GM18502 (cell line): ENCODE results near the gene JUND.

Source experiments
- ATAC-seq: cut with Tn5 transposase; IDR thresholded peaks from one replicate; pipeline ENCODE4 v1.9.1; 2021; ENCODE audit warnings: mild to moderate bottlenecking; ENCODE audit not compliant: unreplicated experiment, poor library complexity

Gene JUND

DNA sequence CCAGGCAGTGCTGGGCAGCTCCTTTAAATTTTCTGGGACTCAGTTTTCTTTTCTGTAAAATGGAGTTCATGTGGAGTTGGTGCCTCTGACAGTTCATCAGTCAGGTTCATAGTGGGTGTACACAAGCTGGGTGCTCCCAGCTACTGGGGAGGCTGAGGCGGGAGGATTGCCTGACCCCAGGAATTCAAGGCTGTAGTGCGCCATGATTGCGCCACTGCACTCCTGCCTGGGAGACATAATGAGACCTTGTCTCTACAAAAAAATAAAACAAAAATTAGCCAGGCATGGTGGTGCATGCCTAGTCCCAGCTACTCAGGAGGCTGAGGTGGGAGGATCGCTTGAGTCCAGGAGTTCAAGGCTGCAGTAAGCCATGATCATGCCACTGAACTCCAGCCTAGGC lies 28.3 kb downstream of the JUND start:
- ATAC-seq: no peak

DNA sequence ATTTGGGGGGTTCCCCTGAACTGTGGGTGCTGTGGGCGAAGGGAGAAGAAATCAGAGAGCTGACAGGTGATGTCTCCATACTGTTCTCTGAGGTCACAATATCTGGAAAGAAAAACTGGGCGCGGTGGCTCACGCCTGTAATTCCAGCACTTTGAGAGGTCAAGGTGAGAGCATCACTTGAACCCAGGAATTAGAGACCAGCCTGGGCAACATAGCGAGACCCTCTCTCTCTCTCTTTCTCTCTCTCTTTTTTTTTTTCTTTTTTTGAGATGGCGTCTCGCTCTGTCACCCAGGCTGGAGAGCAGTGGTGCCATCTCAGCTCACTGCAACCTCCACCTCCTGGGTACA lies 29.1 kb downstream of the JUND start:
- ATAC-seq: no peak

GRCh38 chr19:18251587-18252369 lies 29.6 kb downstream of the JUND start:
- no peak for ATAC-seq

GRCh38 chr19:18249834-18250233 lies 31.6 kb downstream of the JUND start:
- no peak for ATAC-seq

DNA sequence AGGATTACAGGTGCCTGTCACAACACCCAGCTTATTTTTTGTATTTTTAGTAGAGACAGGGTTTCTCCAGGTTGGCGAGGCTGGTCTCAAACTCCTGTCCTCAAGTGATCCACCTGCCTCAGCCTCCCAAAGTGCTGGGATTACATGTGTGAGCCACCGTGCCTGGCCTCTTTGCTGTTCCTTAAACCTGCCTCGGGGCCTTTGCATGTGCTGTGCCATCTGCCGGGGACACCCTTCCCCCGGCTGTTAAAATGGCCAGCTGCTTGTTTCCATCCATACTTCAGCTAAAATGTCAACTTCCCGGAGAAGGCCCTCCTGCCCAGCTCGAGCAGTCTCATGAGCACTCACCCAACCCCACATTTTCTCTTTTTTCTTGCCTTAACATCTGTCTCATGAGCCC lies 36.1 kb downstream of the JUND start:
- ATAC-seq: no peak

GRCh38 chr19:18239303-18239702 lies 42.1 kb downstream of the JUND start:
- ATAC-seq: no peak

DNA sequence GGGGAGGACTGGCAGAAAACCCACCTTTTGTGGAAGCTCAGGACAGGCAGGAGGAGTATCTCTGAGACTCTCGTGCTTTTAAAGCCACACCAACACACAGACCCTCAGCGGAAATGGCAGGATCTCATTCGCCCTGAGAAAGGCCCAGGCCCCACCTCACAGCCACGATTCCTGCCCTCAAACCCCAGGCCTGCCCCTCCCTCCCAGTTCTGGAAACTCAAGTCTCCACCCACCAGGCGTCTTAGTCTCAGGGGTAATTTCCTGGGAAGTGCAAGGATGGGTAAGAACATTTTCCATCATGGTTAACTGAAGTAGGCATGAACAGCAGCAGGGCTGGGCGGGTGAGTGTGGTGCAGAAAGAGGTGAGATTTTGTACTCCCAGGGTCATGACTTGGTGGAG lies 47.2 kb downstream of the JUND start:
- ATAC-seq: no peak

- no peak for ATAC-seq
Measured at GRCh38 chr19:18233224-18233825, 48.1 kb downstream of the JUND start.

GRCh38 chr19:18232540-18233223 lies 48.7 kb downstream of the JUND start:
- ATAC-seq: no peak

- ATAC-seq: no peak
Measured at GRCh38 chr19:18231775-18232174, 49.6 kb downstream of the JUND start.

DNA sequence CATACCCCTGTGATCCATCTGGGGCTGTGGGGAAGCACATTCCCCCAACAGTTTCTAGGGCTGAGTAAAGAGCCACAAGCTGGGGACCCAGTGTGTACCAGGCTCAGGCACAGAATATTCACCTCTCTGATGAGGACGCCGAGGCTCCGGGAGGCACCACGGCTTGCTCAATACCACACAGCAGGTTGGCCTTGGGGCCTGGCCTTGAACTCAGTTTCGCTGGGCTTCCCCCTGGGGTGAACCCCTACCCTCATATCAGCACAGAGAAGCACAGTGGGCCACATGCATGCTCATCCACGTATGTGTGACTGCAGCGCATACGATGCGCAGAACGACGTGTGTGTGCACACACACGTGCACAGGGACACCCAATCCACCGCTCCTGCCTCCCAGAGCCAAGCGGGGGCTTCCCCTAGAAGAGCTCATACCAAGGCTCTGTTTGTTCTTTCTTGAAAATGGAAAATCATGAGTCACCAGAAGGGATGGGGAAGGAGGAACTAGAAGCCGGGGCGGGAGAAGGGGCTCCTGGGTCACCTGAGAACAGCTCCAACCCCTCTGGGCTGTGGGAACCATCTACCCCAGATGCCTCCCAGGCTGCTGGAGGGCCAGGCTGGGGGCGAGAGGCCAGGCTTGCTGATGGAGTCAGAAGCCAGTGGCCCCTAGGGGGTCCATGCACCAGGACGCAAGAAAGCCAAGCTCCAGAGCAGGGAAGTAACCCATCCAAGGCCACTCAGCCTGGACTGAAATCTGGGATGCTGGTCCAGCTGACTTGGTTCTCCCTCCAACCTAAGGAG lies 50.3 kb downstream of the JUND start:
- ATAC-seq: no peak

DNA sequence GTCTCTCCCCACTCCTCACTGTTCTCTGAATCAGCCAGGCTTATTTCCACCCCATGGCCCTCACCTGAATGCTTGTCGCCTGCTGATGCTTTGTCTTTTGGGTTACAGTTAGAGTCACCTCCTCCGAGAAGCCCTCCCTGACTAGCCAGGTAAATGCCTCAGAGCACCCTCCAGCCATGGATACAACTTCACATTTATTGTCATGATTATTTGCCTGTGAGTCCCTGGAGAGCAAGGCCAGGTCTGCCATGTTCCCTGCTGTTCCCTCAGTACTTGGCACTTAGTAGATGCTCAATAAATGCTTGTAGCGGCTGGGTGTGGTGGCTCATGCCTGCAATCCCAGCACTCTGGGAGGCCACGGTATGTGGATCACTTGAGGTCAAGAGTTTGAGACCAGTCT lies 51.5 kb downstream of the JUND start:
- ATAC-seq: no peak
